ENCODE measurements around the gene TRIM22.

- TF ChIP-seq SUPT5H (IDR thresholded peaks at IDR 0.05) (no peak), TARDBP (IDR thresholded peaks at IDR 0.05) (no peak), TCF7 (IDR thresholded peaks at IDR 0.05; ENCODE audit: borderline replicate concordance) (no peak), CTCF (IDR thresholded peaks at IDR 0.05 in 2 of 3, conservative IDR thresholded peaks at IDR 0.05 in 1 of 3; ENCODE audit: insufficient read depth in 2 of 3, low read depth in 1 of 3, low read length in 3 of 3) (no peak), FOS (IDR thresholded peaks at IDR 0.05; ENCODE audit: extremely low read depth, insufficient read length) (no peak), ETV1 (tag; conservative IDR thresholded peaks at IDR 0.05; ENCODE audit: low read depth) (no peak)
Measured at GRCh38 chr11:5643585-5643984, 46.0 kb upstream of the TRIM22 start.

All from K562 (cell line).